ENCODE results near the gene EAPP.
"Not testable (repeated sequence)": the region's sequence is repeated elsewhere in the genome, so short reads cannot be mapped to it uniquely, and the experiment has no call there.

The EAPP gene

DNA sequence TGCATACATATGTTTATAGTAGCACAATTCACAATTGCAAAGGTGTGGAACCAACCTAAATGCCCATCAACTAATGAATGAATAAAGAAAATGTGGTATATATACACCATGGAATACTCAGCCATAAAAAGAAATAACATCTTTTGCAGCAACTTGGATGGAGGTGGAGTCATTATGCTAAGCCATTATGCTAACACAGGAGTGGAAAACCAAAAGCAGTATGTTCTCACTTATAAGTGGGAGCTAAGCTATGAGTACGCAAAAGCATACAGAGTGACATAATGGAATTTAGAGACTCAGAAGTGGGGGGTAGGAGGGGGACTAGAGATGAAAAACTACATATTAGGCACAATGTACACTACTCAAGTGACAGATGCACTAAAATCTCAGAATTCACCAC is 61.2 kb downstream of the EAPP start:
- no peak for DNase-seq

DNA sequence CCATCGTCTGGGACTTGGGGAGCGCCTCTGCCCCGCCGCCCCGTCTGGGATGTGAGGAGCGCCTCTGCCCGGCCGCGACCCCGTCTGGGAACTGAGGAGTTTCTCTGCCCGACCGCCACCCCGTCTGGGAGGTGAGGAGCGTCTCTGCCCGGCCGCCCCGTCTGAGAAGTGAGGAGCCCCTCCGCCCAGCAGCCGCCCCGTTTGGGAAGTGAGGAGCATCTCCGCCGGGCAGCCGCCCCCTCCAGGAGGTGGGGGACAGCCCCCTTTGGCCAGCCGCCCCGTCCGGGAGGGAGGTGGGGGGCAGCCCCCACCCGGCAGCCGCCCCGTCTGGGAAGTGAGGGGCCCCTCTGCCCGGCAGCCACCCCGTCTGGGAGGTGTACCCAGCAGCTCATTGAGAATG is 63.5 kb downstream of the EAPP start:
- DNase-seq, result not testable (repeated sequence)

DNA sequence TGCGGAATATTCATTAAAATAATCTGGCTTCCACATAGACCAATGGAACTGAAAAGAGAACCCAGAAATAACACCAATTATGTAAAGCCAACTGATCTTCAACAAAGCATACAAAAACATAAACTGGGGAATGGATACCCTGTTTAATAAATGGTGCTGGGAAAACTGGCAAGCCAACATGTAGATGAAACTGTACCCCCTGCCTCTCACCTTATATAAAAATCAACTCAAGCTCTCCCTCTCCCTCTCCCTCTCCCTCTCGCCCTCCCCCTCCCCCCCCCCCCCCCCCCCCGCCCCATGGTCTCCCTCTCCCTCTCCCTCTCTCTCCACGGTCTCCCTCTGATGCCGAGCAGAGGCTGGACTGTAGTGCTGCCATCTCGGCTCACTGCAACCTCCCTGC is 64.3 kb downstream of the EAPP start:
- no peak for DNase-seq

DNA sequence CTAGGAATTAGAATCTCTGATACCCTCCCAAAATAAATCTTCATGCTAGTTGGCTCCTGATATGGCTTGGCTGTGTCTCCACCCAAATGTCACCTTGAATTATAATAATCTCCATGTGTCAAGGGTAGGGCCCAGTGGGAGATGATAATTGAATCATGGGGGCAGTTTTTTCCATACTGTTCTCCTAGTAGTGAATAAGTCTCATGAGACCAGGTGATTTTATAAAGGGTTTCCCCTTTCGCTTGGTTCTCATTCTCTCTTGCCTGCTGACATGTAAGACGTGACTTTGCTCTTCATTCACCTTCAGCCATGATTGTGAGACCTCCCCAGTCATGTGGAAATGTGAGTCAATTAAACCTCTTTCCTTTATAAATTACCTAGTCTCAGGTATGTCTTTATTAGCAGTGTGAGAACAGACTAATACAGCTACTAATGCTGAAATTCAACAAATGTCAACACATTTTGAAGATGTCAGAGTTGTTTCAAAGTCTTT is 65.3 kb downstream of the EAPP start:
- DNase-seq, result no peak

DNA sequence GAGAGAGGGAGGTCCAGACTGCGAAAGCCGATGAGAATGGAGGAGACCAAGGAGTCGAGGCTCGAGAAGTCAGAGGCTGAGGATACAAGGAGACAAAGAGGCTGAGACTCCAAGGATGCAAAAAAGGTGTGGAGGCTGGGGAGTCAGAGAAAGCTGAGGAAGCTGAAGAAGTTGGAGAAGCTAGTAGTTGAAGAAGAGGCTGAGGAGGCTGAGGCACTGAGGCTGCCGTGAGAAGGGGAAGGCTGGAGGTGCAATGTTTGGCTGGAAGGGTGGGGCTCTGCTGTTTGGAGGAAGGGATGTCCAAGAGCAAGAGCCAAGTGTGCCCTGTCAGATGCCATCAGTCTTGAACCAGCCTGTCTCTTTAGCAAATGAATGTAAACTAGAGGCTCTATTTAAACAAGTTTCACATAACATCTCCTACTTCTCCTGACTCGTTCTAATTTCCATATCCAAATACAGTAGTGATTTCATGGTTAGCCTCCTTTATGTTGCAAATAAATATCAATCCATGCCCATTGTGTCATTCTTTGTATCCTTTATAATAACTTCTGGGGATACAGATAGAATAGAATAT is 66.7 kb downstream of the EAPP start:
- DNase-seq, result no peak

DNA sequence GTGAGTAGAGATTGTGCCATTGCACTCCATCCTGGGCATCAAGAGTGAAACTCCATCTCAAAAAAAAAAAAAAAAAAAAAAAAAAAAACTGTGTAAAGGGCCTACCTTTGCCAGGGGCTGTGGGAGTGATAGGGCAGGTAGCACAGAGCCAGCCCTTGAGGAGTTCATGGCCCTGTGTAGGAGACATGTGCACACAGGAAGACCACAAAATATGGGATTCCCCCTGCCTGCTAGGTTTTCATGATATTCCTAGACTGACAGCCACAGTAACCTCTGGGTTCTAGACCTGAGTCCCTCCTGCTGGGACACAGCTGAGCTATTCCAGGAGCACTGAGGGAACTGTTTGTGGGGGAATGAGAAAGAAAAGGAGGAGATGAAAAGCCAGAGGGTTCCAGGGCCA is 69.2 kb downstream of the EAPP start:
- no peak for DNase-seq

DNA sequence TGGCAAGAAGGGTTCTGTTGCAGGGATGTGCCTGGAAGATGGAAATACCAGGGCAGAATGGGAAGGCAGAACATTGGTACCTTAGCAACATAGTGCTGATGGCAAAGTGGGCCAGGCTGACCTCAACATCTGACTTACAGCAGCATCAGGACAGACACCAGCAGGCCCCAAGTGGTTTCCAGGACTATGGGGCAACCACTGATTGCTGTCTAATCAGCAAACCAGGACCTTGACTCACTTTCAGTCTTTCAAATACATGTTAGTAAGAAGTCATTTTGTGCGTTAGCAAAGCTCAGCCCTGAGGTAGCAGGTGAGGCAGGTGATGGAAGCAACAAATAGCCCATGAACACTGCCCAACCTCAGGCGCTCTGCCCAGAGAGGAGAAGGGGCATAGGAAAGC is 72.8 kb downstream of the EAPP start:
- no peak for DNase-seq
